Measurements from ENCODE around the gene COL5A2. TPM values are rescaled to one million over a fixed set of nuclear protein-coding genes. Genes with fewer than 3 reads are reported as not detected.

The COL5A2 gene
- total RNA-seq, 2 donors from 2014 or later = 10.4 to 24.6 TPM

- Histone ChIP-seq H3K27ac (no peak overlapping the region), H3K4me3 (no peak overlapping the region), H3K4me1 (no peaks in the 10 kb centered on the region), H3K27me3 (no peaks in the 10 kb centered on the region), H3K9ac (ENCODE audit: low read depth in 2 of 2, low read length in 2 of 2) (no peak overlapping the region), H3K9me3 (no peaks in the 10 kb centered on the region), H3K36me3 (no peaks in the 10 kb centered on the region)
- intact Hi-C loops (cut with DNase I) = no loop called here
- DNase-seq = no peak
- no peak for TF ChIP-seq CTCF (IDR thresholded peaks at IDR 0.05)
Observed at GRCh38 chr2:189048189-189048588, 131.4 kb downstream of the COL5A2 start.

- Histone ChIP-seq H3K9me3 (no peaks in the 10 kb centered on the region), H3K4me3 (no peak overlapping the region), H3K9ac (ENCODE audit: low read depth in 2 of 2, low read length in 2 of 2) (no peak overlapping the region), H3K27ac (no peak overlapping the region), H3K36me3 (no peaks in the 10 kb centered on the region), H3K4me1 (no peaks in the 10 kb centered on the region), H3K27me3 (no peaks in the 10 kb centered on the region)
- no peak for TF ChIP-seq CTCF (IDR thresholded peaks at IDR 0.05)
- DNase-seq = no peak
- intact Hi-C loops (cut with DNase I) = no loop called here
Observed at GRCh38 chr2:189047171-189047888, 132.2 kb downstream of the COL5A2 start.

- Histone ChIP-seq H3K4me3 (no peak overlapping the region), H3K4me1 (no peaks in the 10 kb centered on the region), H3K9me3 (no peaks in the 10 kb centered on the region), H3K36me3 (no peaks in the 10 kb centered on the region), H3K9ac (ENCODE audit: low read depth in 2 of 2, low read length in 2 of 2) (no peak overlapping the region), H3K27ac (no peak overlapping the region), H3K27me3 (no peaks in the 10 kb centered on the region)
- intact Hi-C loops (cut with DNase I) = no loop called here
- no peak for TF ChIP-seq CTCF (IDR thresholded peaks at IDR 0.05)
- DNase-seq = no peak
Observed at GRCh38 chr2:189046320-189046719, 133.2 kb downstream of the COL5A2 start.

- Histone ChIP-seq H3K36me3 (no peaks in the 10 kb centered on the region), H3K4me1 (no peaks in the 10 kb centered on the region), H3K9ac (ENCODE audit: low read depth in 2 of 2, low read length in 2 of 2) (no peak overlapping the region), H3K27me3 (no peaks in the 10 kb centered on the region), H3K27ac (no peak overlapping the region), H3K4me3 (no peak overlapping the region), H3K9me3 (no peaks in the 10 kb centered on the region)
- no peak for DNase-seq
- TF ChIP-seq CTCF (IDR thresholded peaks at IDR 0.05) = no peak
- intact Hi-C loops (cut with DNase I) = no loop called here
Observed at GRCh38 chr2:189045836-189046235, 133.7 kb downstream of the COL5A2 start.

- no peak for DNase-seq
- Histone ChIP-seq H3K27ac (no peak overlapping the region), H3K36me3 (no peaks in the 10 kb centered on the region)
Observed at GRCh38 chr2:189037518-189037917, 142.0 kb downstream of the COL5A2 start.

More at GRCh38 chr2:189037518-189037917, 142.0 kb downstream of the COL5A2 start:
- intact Hi-C loops (cut with DNase I) = no loop called here
- no peaks in the 10 kb centered on the region for H3K9me3 ChIP-seq
- H3K9ac ChIP-seq (ENCODE audit: low read depth in 2 of 2, low read length in 2 of 2) = no peak overlapping the region
- H3K4me3 ChIP-seq = no peak overlapping the region
- no peaks in the 10 kb centered on the region for H3K27me3 ChIP-seq
- no peak for TF ChIP-seq CTCF (IDR thresholded peaks at IDR 0.05)
- H3K4me1 ChIP-seq = no peaks in the 10 kb centered on the region
